Activated naive CD4-positive, alpha-beta T cell treated with anti-CD3 and anti-CD28 coated beads, Interleukin-2, amount 10 ng/mL, durations not matched to agents 7 days and 5 days (primary cell): Measurements from ENCODE around the gene SHF.
A peak's percentile ranks its signal among the peaks of the same experiment; 100 is the strongest.

Experiments
- CTCF ChIA-PET: fragments of 350-600 bp; sonication (Branson Sonifier 250); formaldehyde crosslinking; loops from one replicate; lab custom pipeline; 2021; ENCODE audit warnings: antibody characterized with exemption; lab: Charles Lee
- DNase-seq: peaks from one replicate; pipeline ENCODE4 v3.0.0-alpha.2; 2020
- H3K27ac Mint-ChIP-seq: one replicate; pipeline ENCODE4 v1.8.0; 2021; ENCODE audit warnings: mild to moderate bottlenecking, moderate library complexity, mixed read lengths
- H3K27me3 Mint-ChIP-seq: one replicate; pipeline ENCODE4 v1.8.0; 2021; ENCODE audit warnings: mild to moderate bottlenecking, mixed read lengths
- H3K36me3 Mint-ChIP-seq: one replicate; pipeline ENCODE4 v1.8.0; 2021; ENCODE audit warnings: mixed read lengths
- H3K4me1 Mint-ChIP-seq: one replicate; pipeline ENCODE4 v1.8.0; 2021; ENCODE audit warnings: mixed read lengths
- H3K4me3 Mint-ChIP-seq: one replicate; pipeline ENCODE4 v1.8.0; 2021; ENCODE audit warnings: mild to moderate bottlenecking, moderate library complexity, mixed read lengths
- H3K9me3 Mint-ChIP-seq: one replicate; pipeline ENCODE4 v1.8.0; 2021; ENCODE audit warnings: mixed read lengths

SHF gene

DNA sequence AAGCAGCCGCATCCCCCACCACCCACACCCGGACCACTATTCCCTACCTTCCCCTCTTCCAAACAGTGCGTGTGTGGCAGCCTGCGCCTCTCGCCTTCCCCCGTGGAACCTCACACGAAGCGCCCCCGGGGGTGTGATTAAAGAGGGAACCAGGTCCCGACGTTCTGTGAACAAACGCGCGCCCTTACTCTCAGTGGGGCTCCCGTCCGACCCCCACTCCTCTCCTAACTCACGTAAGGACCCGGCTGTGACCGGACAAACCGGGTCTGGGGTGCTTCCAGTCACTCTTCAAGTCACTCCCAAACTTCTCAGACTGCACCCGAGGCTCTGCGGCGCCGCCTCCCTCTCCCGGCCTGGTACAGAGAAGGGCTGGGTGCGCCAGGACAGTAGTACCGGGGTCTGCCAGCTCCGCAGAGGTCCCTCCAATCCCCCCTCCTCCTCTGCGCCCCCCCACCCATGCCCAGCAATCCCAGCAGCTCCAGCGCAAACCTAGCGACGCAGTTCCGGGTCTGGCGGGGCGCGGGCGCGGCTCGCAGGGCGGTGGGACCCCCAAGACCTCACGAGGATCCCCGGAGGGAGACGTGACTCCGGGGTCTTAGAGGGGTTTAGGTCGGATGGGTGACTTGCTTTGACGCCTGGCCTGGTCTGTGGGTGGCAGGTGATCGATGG, 58.7 kb downstream of the SHF start:
- Mint-ChIP-seq H3K36me3 (no peaks in the 10 kb centered on the region), H3K27me3 (peaks cover 87% of the 10 kb centered on the region), H3K4me1 (peaks cover 4% of the 10 kb centered on the region), H3K27ac (no peak overlapping the region), H3K4me3 (no peak overlapping the region), H3K9me3 (no peaks in the 10 kb centered on the region)
- CTCF ChIA-PET = interaction anchor here (0.6 kb wide), 1 partner anchor 139 kb away, joined by 4 read pairs; no protein-coding TSS in a partner anchor
- DNase-seq = no peak

DNA sequence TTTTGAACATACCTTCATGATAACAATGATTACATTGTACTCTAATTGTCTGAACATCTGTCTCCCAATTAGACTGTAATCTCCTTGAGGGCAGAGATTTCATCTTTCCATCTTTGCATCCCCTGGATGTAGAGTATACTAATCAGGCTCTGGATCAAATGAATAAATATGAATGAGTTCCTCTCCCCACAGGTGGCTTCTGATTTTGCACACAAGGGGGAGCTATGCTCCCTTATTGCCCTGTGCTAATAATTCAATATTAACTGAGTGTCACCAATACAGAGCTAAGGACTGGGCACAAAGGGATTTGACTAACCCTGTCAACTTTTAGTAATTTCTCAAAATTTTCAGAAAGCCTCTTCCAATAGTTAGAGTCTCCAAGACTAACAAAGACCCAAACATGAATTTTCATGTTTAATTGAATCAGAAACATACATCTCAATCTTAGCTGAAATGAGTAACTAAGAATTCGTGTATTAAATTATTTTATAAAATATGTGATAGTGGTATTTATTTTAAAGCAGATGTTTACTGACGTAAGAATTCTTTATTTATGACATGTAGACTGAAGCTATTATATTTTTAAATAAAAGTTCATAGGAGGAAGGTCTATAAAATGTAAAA, 61.1 kb downstream of the SHF start:
- Mint-ChIP-seq H3K27ac (no peak overlapping the region), H3K9me3 (no peaks in the 10 kb centered on the region), H3K36me3 (no peaks in the 10 kb centered on the region), H3K4me3 (no peak overlapping the region), H3K4me1 (peaks cover 4% of the 10 kb centered on the region), H3K27me3 (peaks cover 82% of the 10 kb centered on the region)
- DNase-seq = peak; percentile 57
- CTCF ChIA-PET = interaction anchor here (0.6 to 3.2 kb wide), 11 partner anchors 9 to 273 kb away, joined by 3 to 23 read pairs (median 3); no protein-coding TSS in a partner anchor

DNA sequence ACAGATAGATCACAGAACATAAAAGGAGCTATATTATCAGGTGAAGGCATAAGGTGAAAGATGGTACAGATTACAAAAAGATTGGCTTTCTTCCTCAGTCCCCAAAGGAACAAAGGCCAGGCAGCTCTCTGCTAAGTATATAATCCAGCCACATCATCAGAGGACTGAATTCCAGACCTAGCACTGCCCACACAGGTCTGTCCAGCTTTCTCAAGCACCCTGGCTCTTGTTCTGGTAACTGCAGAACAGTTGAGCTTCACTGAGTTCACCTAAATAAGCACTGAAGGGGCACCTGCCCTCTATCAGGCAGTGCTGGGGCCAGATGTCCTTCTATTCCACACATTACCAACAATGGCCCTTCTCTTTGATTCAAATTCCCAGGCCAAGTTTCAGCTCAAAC, 64.4 kb downstream of the SHF start:
- Mint-ChIP-seq H3K27me3 (peaks cover 78% of the 10 kb centered on the region), H3K4me1 (peaks cover 1% of the 10 kb centered on the region), H3K9me3 (no peaks in the 10 kb centered on the region), H3K4me3 (no peak overlapping the region), H3K27ac (no peak overlapping the region), H3K36me3 (no peaks in the 10 kb centered on the region)
- DNase-seq = no peak
- CTCF ChIA-PET = interaction anchor here (1.1 to 1.6 kb wide), 4 partner anchors 10 to 87 kb away, joined by 3 to 5 read pairs (median 4); partner anchors contain the start of genes DUOX2 and DUOXA2

DNA sequence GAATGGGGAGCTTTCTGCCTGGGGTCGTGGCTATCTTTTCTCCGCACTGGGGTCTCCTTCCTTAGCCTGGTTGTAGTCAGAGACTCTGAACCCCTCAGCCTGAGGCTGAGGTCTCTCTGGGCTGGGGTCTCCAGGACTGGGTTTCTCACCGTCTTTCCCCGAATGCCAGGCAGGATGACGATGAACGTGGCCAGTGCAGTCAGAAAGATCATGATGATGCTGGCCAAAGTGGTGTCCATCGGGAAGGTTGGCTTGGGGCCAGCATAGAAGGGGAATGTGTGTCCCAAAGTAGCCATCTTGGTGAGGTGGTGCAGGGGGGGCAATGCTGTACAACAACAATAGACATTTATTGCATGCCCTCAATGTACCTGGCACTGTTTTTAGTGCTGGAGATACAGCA, 65.0 kb downstream of the SHF start:
- CTCF ChIA-PET = interaction anchor here (1.1 to 1.6 kb wide), 3 partner anchors 9 to 55 kb away, joined by 3 to 5 read pairs (median 4); partner anchors contain the start of genes DUOX2 and DUOXA2
- DNase-seq = no peak
- no peaks in the 10 kb centered on the region for H3K36me3 Mint-ChIP-seq
- H3K27ac Mint-ChIP-seq = no peak overlapping the region
- peaks cover 4% of the 10 kb centered on the region for H3K4me1 Mint-ChIP-seq
- H3K4me3 Mint-ChIP-seq = no peak overlapping the region
- H3K27me3 Mint-ChIP-seq = peaks cover 78% of the 10 kb centered on the region
- no peaks in the 10 kb centered on the region for H3K9me3 Mint-ChIP-seq

DNA sequence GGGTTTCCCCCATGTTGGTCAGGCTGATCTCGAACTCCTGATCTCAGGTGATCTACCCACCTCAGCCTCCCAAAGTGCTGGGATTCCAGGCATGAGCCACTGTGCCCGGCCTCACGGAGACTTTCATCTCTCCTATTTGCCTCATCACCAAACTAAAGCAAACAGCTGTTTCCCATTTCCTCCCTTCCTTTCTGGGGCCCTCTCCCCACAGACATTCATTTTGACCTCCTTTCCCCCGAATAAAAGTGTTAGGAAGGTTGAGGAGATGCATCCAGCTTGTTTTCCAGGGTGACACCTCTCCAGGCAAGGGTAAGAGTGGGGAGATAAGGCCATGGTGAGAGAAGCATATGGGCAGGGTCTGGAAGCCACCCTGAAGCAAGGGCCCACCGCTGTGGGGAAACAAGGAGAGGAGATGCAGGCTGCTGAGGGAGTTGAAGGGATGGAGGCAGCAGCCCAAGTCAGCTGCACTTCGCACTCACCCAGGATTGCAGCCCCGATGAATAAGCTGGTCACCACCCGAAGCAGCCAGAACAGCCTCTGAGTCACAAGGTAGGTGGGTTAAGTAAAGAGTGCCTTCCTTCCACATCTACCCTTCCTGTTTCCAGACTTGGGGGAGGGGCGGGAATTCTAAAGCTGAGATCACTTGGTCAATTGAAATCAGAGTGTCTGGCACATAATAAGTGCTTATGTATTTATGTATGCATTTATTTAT, 65.9 kb downstream of the SHF start:
- CTCF ChIA-PET = interaction anchor here (1.5 to 1.9 kb wide), 2 partner anchors 13 to 83 kb away, joined by 5 to 6 read pairs; no protein-coding TSS in a partner anchor
- H3K36me3 Mint-ChIP-seq = no peaks in the 10 kb centered on the region
- no peak for DNase-seq
- H3K4me1 Mint-ChIP-seq = peaks cover 11% of the 10 kb centered on the region
- H3K4me3 Mint-ChIP-seq = no peak overlapping the region
- H3K27ac Mint-ChIP-seq = no peak overlapping the region
- peaks cover 84% of the 10 kb centered on the region for H3K27me3 Mint-ChIP-seq
- no peaks in the 10 kb centered on the region for H3K9me3 Mint-ChIP-seq

DNA sequence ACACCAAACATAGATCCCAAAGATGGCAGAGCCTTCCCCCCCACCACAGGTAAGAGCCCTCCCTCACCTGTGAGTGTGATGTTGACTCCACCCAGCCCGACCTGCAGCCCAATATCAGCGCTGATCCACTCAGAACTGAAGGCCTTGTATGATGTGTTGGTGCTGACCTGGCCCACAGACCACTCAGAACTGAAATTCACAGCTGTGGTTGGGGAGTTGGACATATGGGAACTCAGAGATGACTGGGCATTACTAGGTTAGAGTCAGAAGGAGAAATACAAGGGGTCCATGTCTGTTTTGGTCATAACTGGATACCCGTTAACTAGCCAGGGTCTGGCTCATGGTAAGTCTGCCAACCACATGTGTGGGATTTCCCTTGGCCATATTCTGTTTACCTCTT, 66.7 kb downstream of the SHF start:
- peaks cover 88% of the 10 kb centered on the region for H3K27me3 Mint-ChIP-seq
- CTCF ChIA-PET = interaction anchor here (1.4 to 1.9 kb wide), 3 partner anchors 14 to 279 kb away, joined by 4 to 6 read pairs (median 5); no protein-coding TSS in a partner anchor
- H3K36me3 Mint-ChIP-seq = no peaks in the 10 kb centered on the region
- H3K4me1 Mint-ChIP-seq = peaks cover 15% of the 10 kb centered on the region
- DNase-seq = no peak
- H3K27ac Mint-ChIP-seq = no peak overlapping the region
- no peak overlapping the region for H3K4me3 Mint-ChIP-seq
- H3K9me3 Mint-ChIP-seq = no peaks in the 10 kb centered on the region

DNA sequence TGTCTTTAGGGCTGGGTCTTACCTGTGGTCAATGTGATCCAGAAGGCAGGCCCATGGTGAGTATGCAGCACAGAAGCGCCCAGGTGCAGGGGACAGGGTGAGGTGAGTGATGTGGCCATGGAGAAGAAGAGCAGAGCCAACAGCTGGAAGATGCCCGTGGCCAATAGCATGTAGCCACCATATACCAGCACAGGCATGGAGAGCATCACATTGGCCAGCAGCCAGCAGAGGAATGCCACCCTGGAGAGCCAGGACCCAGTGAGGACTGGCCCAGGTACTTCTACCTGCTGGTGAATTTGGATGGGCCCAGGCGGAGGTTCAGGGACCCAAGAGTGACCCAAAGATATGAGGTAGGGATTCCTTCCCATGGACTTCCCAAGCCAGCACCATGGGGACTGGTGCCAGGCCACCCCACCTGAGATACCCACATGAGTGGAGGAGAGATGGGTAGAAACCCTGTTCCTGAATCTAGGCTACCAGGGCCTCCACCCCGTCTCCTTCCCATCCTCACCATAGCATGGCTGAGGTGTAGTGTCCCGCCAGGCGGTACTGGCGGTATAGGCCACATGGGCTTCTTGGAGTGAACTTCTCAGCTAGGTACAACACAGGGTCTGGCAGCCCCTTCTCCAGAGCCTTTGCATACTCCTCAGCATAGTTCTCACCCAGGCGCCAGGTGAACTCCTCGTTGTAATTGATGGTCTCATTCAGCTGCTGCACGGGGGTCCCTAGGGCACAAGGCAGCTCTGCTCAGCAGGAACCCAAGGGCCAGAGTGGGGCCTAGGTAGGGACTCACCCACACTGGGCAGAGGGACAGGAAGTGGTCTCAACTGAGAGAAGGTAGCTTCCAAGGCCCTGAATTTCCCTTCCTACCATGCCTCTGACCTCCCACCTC, 67.4 kb downstream of the SHF start:
- H3K4me1 Mint-ChIP-seq = peaks cover 15% of the 10 kb centered on the region
- H3K4me3 Mint-ChIP-seq = no peak overlapping the region
- H3K9me3 Mint-ChIP-seq = no peaks in the 10 kb centered on the region
- H3K36me3 Mint-ChIP-seq = no peaks in the 10 kb centered on the region
- H3K27ac Mint-ChIP-seq = no peak overlapping the region
- CTCF ChIA-PET = interaction anchor here (1.4 to 1.9 kb wide), 3 partner anchors 15 to 280 kb away, joined by 4 to 6 read pairs (median 5); no protein-coding TSS in a partner anchor
- no peak for DNase-seq
- H3K27me3 Mint-ChIP-seq = peaks cover 88% of the 10 kb centered on the region

DNA sequence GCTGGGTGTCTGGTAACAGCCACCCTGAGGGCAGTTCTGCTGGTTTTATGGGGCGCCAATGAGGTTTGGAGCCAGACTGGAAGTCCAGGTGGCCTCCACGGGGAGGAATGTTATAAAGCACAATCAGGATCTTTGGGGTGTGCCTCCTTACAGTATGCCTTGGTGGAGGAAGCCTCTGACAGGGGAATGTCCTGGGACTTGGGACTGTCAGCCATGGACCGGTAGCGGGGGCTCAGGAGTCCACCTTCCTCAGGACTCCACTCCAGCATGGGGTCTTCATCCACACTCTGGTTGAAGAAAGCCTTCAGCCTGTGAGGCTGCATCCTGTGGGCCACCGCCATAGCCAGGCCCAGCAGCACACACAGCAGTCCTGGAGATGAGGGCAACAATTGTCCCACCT, 68.8 kb downstream of the SHF start:
- no peak overlapping the region for H3K27ac Mint-ChIP-seq
- H3K9me3 Mint-ChIP-seq = no peaks in the 10 kb centered on the region
- CTCF ChIA-PET = interaction anchor here (0.7 to 1.9 kb wide), 19 partner anchors 8 to 540 kb away, joined by 3 to 23 read pairs (median 6); no protein-coding TSS in a partner anchor

DNA sequence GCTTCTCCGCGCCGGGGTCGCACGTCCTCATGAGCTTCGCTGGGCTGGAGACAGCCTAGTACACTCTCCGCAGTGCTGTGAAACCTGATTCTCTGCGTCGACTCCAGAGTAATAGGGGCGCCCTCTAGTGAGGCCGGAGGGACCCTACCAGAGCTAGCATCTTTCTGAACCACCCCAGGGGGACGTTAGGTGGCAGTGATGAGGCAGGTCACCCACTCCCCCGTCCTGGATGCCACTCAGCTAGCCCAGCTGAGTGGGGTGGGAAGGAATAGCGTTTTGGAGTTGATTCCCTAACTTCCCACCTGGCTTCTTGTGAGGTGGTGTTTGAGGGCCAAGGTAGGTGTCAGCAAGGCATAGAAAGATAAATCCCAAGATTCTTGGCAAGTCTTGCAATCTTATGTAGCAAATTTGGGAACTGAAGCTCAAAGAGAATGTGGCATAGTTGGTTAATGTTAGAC, 69.6 kb downstream of the SHF start:
- H3K27me3 Mint-ChIP-seq = peaks cover 94% of the 10 kb centered on the region
- peaks cover 24% of the 10 kb centered on the region for H3K4me1 Mint-ChIP-seq
- no peak overlapping the region for H3K27ac Mint-ChIP-seq
- H3K36me3 Mint-ChIP-seq = no peaks in the 10 kb centered on the region
- no peaks in the 10 kb centered on the region for H3K9me3 Mint-ChIP-seq
- peak overlapping the region; percentile 43 for H3K4me3 Mint-ChIP-seq
- CTCF ChIA-PET = interaction anchor here (0.6 to 1.9 kb wide), 38 partner anchors 9 to 539 kb away, joined by 3 to 23 read pairs (median 4); partner anchors contain the start of genes DUOX1, DUOXA1 and SORD
- peak; percentile 90 for DNase-seq

More for the DNA sequence above, 68.8 kb downstream of the SHF start:
- Mint-ChIP-seq H3K36me3 (no peaks in the 10 kb centered on the region), H3K4me3 (no peak overlapping the region), H3K27me3 (peaks cover 91% of the 10 kb centered on the region), H3K4me1 (peaks cover 20% of the 10 kb centered on the region)
- DNase-seq = no peak

DNA sequence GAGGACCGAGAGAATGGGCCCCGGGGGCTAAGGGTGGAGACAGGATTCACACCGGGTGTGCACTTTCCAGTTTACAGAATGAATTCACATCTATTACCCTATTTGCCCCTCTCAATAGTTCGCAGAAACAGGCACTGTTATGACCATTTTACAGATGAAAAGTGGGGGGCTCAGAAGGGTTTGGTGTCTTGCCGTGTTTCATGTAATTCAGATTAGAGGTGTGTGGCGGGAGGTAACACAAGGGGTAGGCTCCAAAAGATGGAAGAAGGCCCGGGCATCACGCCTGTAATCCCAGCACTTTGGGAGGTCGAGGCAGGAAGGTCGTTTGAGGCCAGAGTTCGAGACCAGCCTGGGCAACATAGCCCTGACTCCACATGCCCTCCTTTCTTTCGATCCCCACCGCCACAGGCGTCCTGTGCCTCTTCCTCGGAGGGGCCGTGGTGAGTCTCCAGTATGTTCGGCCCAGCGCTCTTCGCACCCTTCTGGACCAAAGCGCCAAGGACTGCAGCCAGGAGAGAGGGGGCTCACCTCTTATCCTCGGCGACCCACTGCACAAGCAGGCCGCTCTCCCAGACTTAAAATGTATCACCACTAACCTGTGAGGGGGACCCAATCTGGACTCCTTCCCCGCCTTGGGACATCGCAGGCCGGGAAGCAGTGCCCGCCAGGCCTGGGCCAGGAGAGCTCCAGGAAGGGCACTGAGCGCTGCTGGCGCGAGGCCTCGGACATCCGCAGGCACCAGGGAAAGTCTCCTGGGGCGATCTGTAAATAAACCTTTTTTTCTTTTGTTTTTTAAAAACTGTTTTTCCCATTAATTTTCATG, 70.2 kb downstream of the SHF start:
- Mint-ChIP-seq H3K27me3 (peaks cover 94% of the 10 kb centered on the region), H3K36me3 (no peaks in the 10 kb centered on the region), H3K9me3 (no peaks in the 10 kb centered on the region), H3K27ac (no peak overlapping the region), H3K4me1 (peaks cover 25% of the 10 kb centered on the region), H3K4me3 (peak overlapping the region; percentile 43)
- DNase-seq = no peak
- CTCF ChIA-PET = interaction anchor here (0.8 to 1.9 kb wide), 31 partner anchors 8 to 539 kb away, joined by 3 to 23 read pairs (median 6); partner anchors contain the start of genes DUOX1, DUOXA1 and SORD
